ENCODE results near the gene RAB8B. TPM values are rescaled to one million over a fixed set of nuclear protein-coding genes. Genes with fewer than 3 reads are reported as not detected.

RAB8B gene
- total RNA-seq, 1 experiment from 2014 or later, result 20.9 TPM

DNA sequence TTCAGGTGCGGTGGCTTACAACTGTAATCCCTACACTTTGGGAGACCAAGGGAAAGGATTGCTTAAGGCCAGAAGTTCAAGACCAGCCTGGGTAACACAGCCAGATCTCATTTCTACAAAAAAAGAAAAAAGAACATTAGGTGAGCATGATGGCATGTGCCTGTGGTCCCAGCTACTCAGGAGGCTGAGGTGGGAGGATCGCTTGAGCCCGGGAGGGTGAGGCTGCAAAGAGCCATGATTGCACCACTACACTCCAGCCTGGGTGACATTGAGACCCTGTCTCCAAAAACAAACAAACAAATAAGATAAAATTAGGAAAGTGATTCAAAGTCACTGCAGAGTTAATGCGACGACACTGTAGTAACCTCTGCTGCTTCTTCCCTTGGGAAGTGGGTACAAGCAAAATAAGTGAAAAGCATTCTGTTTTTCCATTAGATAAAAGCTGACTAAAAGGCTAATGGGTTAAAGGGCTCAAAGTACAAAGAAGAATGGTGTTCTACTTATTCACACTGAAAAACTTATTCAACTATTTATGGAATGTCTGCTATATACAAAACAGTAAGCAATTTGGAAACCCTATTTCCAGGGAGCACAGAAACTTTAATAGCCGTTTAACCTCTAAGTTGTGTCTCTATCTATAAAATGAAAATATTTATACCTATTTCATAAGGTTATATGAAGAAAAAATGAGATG, 24.1 kb upstream of the RAB8B start:
- Histone ChIP-seq H3K9me3 (ENCODE audit: insufficient read depth, low read depth) (no peaks in the 10 kb centered on the region), H3K4me2 (no peak overlapping the region), H3K27me3 (ENCODE audit: insufficient read depth, low read depth) (no peaks in the 10 kb centered on the region), H4K20me1 (ENCODE audit: insufficient read depth) (no peaks in the 10 kb centered on the region), H3K9me2 (ENCODE audit: insufficient read depth) (no peaks in the 10 kb centered on the region), H3K79me2 (ENCODE audit: low read depth) (no peaks in the 10 kb centered on the region), H3K36me3 (ENCODE audit: low read depth) (no peaks in the 10 kb centered on the region), H3K27ac (no peak overlapping the region), H3K4me1 (replicated peaks; ENCODE audit: insufficient read depth) (no peaks in the 10 kb centered on the region), H3K4me3 (no peak overlapping the region), H2AFZ (no peak overlapping the region), H3F3A (ENCODE audit: insufficient read depth, low read depth) (no peaks in the 10 kb centered on the region)
- ChIA-PET CTCF (interaction anchor here (0.7 kb wide), 1 partner anchor 780 kb away, joined by 12 read pairs; no protein-coding TSS in a partner anchor), POLR2A (ENCODE audit: unreplicated experiment) (no interaction called here)
- no peak for TF ChIP-seq CTCF (conservative IDR thresholded peaks at IDR 0.05)
- TF ChIP-seq EZH2 (IDR thresholded peaks at IDR 0.05; ENCODE audit: low read depth), result no peak
- BruUV-seq (replicated peaks), result no TSS peak
- intact Hi-C loops (cut with micrococcal nuclease; ENCODE audit: unreplicated experiment), result no loop called here
- DNase-seq, result no peak

DNA sequence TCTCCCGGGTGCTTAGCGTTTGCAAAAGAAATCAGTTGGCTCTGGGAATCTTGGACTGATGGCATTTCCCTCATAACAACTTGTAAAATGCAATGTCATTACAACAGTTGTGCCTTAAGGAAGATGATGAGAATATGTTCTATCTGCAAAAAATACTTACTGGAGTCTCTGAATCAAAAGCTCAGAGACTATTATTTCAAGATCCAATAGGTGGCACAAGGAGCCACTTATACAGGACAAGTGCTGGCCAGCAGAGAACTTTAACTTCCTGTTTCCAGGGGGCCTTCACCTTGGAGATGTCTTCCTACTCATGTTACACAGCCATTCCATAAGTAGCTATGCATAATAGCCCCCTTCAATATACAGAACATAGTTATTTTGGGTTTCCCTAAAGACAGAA, 23.2 kb upstream of the RAB8B start:
- no peak; the same call in 1 of the 2 replicates for TF ChIP-seq CTCF (conservative IDR thresholded peaks at IDR 0.05)
- TF ChIP-seq EZH2 (IDR thresholded peaks at IDR 0.05; ENCODE audit: low read depth), result no peak
- Histone ChIP-seq H3K36me3 (ENCODE audit: low read depth) (no peaks in the 10 kb centered on the region), H3K79me2 (ENCODE audit: low read depth) (no peaks in the 10 kb centered on the region), H3K9me2 (ENCODE audit: insufficient read depth) (no peaks in the 10 kb centered on the region), H4K20me1 (ENCODE audit: insufficient read depth) (no peaks in the 10 kb centered on the region), H3F3A (ENCODE audit: insufficient read depth, low read depth) (no peaks in the 10 kb centered on the region), H3K4me1 (replicated peaks; ENCODE audit: insufficient read depth) (no peaks in the 10 kb centered on the region), H3K27me3 (ENCODE audit: insufficient read depth, low read depth) (no peaks in the 10 kb centered on the region), H3K9me3 (ENCODE audit: insufficient read depth, low read depth) (no peaks in the 10 kb centered on the region), H3K4me2 (no peak overlapping the region), H3K4me3 (no peak overlapping the region), H2AFZ (no peak overlapping the region), H3K27ac (no peak overlapping the region)
- ChIA-PET CTCF (no interaction called here), POLR2A (ENCODE audit: unreplicated experiment) (interaction anchor here (0.6 kb wide), 1 partner anchor 9 kb away, joined by 3 read pairs; the partner anchor contains the start of gene RPS27L)
- intact Hi-C loops (cut with micrococcal nuclease; ENCODE audit: unreplicated experiment), result no loop called here
- DNase-seq, result no peak
- no TSS peak for BruUV-seq (replicated peaks)

- ChIA-PET CTCF (no interaction called here), POLR2A (ENCODE audit: unreplicated experiment) (no interaction called here)
- Histone ChIP-seq H3K4me2 (no peak overlapping the region), H3K4me1 (replicated peaks; ENCODE audit: insufficient read depth) (no peaks in the 10 kb centered on the region), H4K20me1 (ENCODE audit: insufficient read depth) (no peaks in the 10 kb centered on the region), H3K9me3 (ENCODE audit: insufficient read depth, low read depth) (no peaks in the 10 kb centered on the region), H3K4me3 (no peak overlapping the region), H3K79me2 (ENCODE audit: low read depth) (no peaks in the 10 kb centered on the region), H3K36me3 (ENCODE audit: low read depth) (no peaks in the 10 kb centered on the region), H3F3A (ENCODE audit: insufficient read depth, low read depth) (no peaks in the 10 kb centered on the region), H3K9me2 (ENCODE audit: insufficient read depth) (no peaks in the 10 kb centered on the region), H3K27me3 (ENCODE audit: insufficient read depth, low read depth) (no peaks in the 10 kb centered on the region), H3K27ac (no peak overlapping the region), H2AFZ (no peak overlapping the region)
- intact Hi-C loops (cut with micrococcal nuclease; ENCODE audit: unreplicated experiment), result no loop called here
- DNase-seq, result no peak
- BruUV-seq (replicated peaks), result no TSS peak
- no peak for TF ChIP-seq CTCF (conservative IDR thresholded peaks at IDR 0.05)
- TF ChIP-seq EZH2 (IDR thresholded peaks at IDR 0.05; ENCODE audit: low read depth), result no peak
Measured at GRCh38 chr15:63169788-63170187, 19.6 kb upstream of the RAB8B start.
